Peyer's patch (tissue), 4 donors: Measurements from ENCODE around the gene FAM120B.

Experiments
- POLR2A ChIP-seq, 2 donors: fragments of 450-650 bp; IDR thresholded peaks; one replicate each; pipeline ENCODE4 v1.5.1; 2017; ENCODE audit warnings: antibody characterized with exemption in 2 of 2, mild to moderate bottlenecking in 2 of 2, moderate library complexity in 2 of 2
- TF ChIP-seq, protein P1 (sequence below), 6 experiments: fragments of 450-650 bp in 4 of 6; fragments of 200-600 bp in 2 of 6; sonication (generic) in 1 of 6; IDR thresholded peaks; one replicate each; pipeline ENCODE4 v1.5.1; 2017 to 2019; ENCODE audit warnings: antibody characterized with exemption in 6 of 6, mild to moderate bottlenecking in 3 of 6, moderate library complexity in 1 of 6

DNA sequence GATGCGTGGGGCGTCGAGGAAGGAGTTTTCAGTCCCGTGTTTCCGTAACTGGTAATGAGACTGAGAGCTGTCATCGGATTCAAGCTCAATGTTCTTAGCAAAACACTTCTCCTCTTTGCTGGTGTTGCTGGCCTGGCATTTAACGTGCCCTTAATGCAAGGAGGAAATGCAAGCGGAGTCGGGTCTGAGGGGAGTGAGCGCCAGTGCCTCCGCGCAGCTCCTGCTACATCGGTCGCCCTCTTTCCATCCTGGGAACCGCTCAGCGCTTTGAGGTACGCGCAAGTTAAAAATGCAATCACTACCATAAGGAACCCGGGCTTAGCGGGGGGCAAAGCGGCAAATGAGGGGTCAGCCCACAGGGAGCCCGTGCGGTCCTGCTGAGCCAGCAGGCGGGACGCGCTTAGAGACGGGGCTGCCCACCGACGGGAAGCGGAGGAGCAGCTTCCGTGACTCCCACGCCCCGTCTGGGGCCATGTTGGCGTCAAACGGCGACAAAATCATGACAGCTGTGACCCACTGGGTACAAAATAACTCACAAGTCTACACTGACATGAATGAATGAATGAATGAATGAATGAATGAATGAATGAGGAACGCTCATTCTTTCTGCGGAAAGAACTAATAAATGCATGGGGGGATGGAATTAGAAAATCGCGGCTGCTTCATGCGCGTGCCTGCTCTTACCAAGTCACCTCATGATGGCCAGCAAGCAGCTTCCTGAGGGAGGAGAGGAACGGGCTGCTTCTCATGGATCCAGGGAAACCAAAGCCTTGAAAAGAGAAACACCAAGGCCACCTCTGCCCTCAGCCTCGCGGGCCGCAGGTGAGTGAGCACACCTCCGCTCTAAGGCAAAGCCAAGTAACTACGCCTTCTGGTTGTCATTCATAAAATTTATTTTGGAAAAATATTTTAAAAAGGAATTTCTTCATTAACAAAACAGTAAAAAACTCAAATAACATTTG is 24.9 kb upstream of the FAM120B start:
- TF ChIP-seq, protein P1, sequence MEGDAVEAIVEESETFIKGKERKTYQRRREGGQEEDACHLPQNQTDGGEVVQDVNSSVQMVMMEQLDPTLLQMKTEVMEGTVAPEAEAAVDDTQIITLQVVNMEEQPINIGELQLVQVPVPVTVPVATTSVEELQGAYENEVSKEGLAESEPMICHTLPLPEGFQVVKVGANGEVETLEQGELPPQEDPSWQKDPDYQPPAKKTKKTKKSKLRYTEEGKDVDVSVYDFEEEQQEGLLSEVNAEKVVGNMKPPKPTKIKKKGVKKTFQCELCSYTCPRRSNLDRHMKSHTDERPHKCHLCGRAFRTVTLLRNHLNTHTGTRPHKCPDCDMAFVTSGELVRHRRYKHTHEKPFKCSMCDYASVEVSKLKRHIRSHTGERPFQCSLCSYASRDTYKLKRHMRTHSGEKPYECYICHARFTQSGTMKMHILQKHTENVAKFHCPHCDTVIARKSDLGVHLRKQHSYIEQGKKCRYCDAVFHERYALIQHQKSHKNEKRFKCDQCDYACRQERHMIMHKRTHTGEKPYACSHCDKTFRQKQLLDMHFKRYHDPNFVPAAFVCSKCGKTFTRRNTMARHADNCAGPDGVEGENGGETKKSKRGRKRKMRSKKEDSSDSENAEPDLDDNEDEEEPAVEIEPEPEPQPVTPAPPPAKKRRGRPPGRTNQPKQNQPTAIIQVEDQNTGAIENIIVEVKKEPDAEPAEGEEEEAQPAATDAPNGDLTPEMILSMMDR (IDR thresholded peaks at IDR 0.05) = no peak
- TF ChIP-seq POLR2A (IDR thresholded peaks at IDR 0.05) = no peak
